GM12878 (cell line): Measurements from ENCODE around the gene LMNB1.

Experiments used
- CTCF ChIP-seq, 3 experiments: IDR thresholded peaks in 2 of 3; conservative IDR thresholded peaks in 1 of 3; 2 replicates each; pipeline ENCODE4 v1.5.1; 2011; ENCODE audit warnings: low read depth in 3 of 3, low read length in 3 of 3, mild to moderate bottlenecking in 3 of 3, control low read depth in 2 of 3, moderate library complexity in 2 of 3, inconsistent platforms in 1 of 3, mixed read lengths in 1 of 3; ENCODE audit not compliant: control insufficient read depth in 2 of 3, insufficient read depth in 1 of 3; ENCODE audit errors: extremely low read depth in 1 of 3
- GABPA ChIP-seq: IDR thresholded peaks from 2 replicates; pipeline ENCODE4 v1.6.1; 2014; ENCODE audit warnings: antibody characterized with exemption, low read depth, mild to moderate bottlenecking, inconsistent platforms
- REST ChIP-seq: IDR thresholded peaks from 2 replicates; pipeline ENCODE4 v1.6.1; 2012; ENCODE audit warnings: mild to moderate bottlenecking, low read depth, low read length

GRCh38 chr5:126745259-126745992 lies 31.5 kb upstream of the LMNB1 start:
- TF ChIP-seq GABPA: no peak
- TF ChIP-seq CTCF (IDR thresholded peaks at IDR 0.05 in 2 of 3, conservative IDR thresholded peaks at IDR 0.05 in 1 of 3; ENCODE audit: control insufficient read depth in 2 of 3, extremely low read depth in 1 of 3, insufficient read depth in 1 of 3, low read depth in 3 of 3, low read length in 3 of 3): no peak
- TF ChIP-seq REST: no peak
